ENCODE data around the gene MUC4.

GRCh38 chr3:195704433-195704999, 107.2 kb downstream of the MUC4 start:
- TF ChIP-seq CTCF (conservative IDR thresholded peaks at IDR 0.05), result no peak
- TF ChIP-seq ZFX (IDR thresholded peaks at IDR 0.05), result no peak
